GM12874 (cell line): ENCODE results near the gene IKZF4.

Experiments
- CTCF ChIP-seq: IDR thresholded peaks from 2 replicates; pipeline ENCODE4 v1.5.1; 2011; ENCODE audit warnings: low read depth, mild to moderate bottlenecking, control low read depth, low read length, moderate library complexity; ENCODE audit not compliant: insufficient read depth

Gene IKZF4

DNA sequence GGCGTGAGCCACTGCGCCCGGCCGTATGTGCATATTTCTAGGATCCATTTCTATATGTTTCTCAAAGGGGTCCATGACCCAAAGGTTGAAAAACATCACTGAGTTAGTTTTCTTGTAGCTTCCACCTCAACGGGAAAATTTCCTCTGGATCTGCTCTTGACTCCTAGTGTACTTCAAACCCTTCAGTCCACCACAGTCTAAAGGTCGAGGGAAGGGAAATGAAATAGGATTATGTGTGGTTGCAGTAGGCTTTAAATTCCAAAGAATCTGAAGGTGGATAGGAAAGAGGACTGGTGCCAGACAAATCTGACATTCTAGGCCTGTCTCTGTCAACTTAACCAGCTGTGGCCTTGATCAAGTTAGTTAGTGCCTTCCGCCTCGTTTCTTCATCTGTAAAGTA is 25.5 kb upstream of the IKZF4 start:
- TF ChIP-seq CTCF: no peak

GRCh38 chr12:55996201-55996714 is 24.6 kb upstream of the IKZF4 start:
- TF ChIP-seq CTCF: peak; percentile 71

GRCh38 chr12:55996715-55997534 is 23.9 kb upstream of the IKZF4 start, which contains the start of gene SUOX:
Gene SUOX (plus strand): TSS chr12:55997276. CDS start chr12:56002222, 4,946 bp downstream.
- TF ChIP-seq CTCF: no peak

GRCh38 chr12:55997535-55997859 is 23.3 kb upstream of the IKZF4 start:
- TF ChIP-seq CTCF: no peak

DNA sequence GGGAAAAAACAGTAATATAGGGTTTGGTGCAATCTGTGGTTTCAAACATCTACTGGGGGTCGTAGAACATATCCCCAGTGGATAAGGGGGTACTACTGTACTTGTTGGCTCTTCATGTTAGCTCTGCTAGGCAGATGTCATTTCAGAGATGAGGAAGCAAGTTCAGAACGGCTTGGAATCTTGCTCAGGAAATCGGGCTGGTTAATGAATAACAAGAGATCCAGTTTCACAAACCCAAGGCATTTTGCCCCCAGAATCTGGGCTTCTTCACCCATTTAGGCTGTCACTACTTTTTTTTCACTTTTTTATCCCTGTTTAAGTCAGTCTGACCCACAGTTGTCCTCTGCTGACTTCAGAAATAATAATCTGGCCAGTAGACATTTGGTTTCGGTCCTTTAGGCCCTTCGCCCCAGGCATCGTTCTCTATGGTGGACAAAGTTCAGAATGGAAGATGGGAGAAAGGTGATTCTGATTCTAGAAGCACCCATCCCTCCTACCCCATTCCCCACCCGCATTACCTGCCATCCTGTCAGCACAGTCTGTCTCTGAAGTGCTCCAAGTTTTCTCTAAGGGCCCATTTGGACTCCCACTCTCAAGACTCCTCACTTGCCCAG is 19.2 kb upstream of the IKZF4 start:
- no peak for TF ChIP-seq CTCF

- TF ChIP-seq CTCF: no peak
Measured at GRCh38 chr12:56004211-56004610, 16.6 kb upstream of the IKZF4 start.
